HepG2 (cell line): ENCODE results near the gene HPRT1.

Experiments
- CBX2 ChIP-seq, 2 experiments: fragments of 200-600 bp in 1 of 2; sonication (generic); formaldehyde crosslinking in 1 of 2; IDR thresholded peaks; 2 replicates each; pipeline versions ENCODE4 v1.7.0 to v1.8.1; 2018 to 2022; ENCODE audit warnings: low read depth in 2 of 2, low read length in 1 of 2, mild to moderate bottlenecking in 1 of 2, missing genetic modification reagents in 1 of 2
- ZBTB26 ChIP-seq: IDR thresholded peaks from 2 replicates; pipeline ENCODE4 v1.6.1; 2016; ENCODE audit warnings: missing compliant biosample characterization, missing genetic modification reagents, borderline replicate concordance

GRCh38 chrX:134469486-134469885 lies 9.5 kb downstream of the HPRT1 start:
- TF ChIP-seq CBX2 (IDR thresholded peaks at IDR 0.05; ENCODE audit: low read depth, low read length) (no peak), CBX2 (CRISPR knock-in tag; IDR thresholded peaks at IDR 0.05; ENCODE audit: low read depth) (no peak), ZBTB26 (CRISPR knock-in tag) (no peak)
